K562 (cell line): ENCODE measurements around the gene TFAM. TPM values are rescaled to one million over a fixed set of nuclear protein-coding genes. Genes with fewer than 3 reads are reported as not detected.

Source experiments
- ATAC-seq: fragments of 200-7000 bp; cut with Tn5 transposase; 3 replicates; pipeline ENCODE4 v1.9.1; 2020; ENCODE audit warnings: moderate library complexity
- Bru-seq: library from RNA; stranded (reverse); fragments of 400-500 nt; gene quantifications from one replicate; lab custom pipeline; 2021; lab: Mats Ljungman, UMichigan
- BruChase-seq, 2 experiments: library from RNA; stranded (reverse); fragments of 400-500 nt; gene quantifications; one replicate each; lab custom pipeline; 2021; lab: Mats Ljungman, UMichigan
- BruUV-seq: library from RNA; stranded (reverse); fragments of 400-500 nt; replicated peaks from 2 replicates; lab custom pipeline; 2021; lab: Mats Ljungman, UMichigan
- CTCF ChIA-PET: fragments of 300-600 bp; formaldehyde crosslinking; extraction: SDS; loops from one replicate; lab custom pipeline; 2021; ENCODE audit warnings: low intra/inter-chr PET ratio; lab: Yijun Ruan, JAX
- POLR2A ChIA-PET: fragments of 300-600, 350-650 bp; sonication (Branson Sonifier 250); formaldehyde crosslinking; extraction: SDS; loops from one replicate; lab custom pipeline; 2021; ENCODE audit warnings: antibody characterized with exemption, inconsistent platforms; lab: Yijun Ruan, JAX
- DNase-seq, 4 experiments: peaks; one replicate each; pipeline versions ENCODE4 v3.0.0 to v3.0.0-alpha.2; 2011 to 2018; ENCODE audit warnings: low spot score in 3 of 4, mixed read lengths in 3 of 4; ENCODE audit errors: extremely low read depth in 1 of 4
- FAIRE-seq: peaks from 2 replicates; lab custom pipeline; 2011; peaks lifted over from hg19 to GRCh38; lab: Jason Lieb, UNC
- H2AFZ ChIP-seq: 2 replicates; pipeline ENCODE4 v1.6.0; 2011; ENCODE audit warnings: low read depth, low read length, control low read depth, inconsistent platforms
- H3K27ac ChIP-seq: fragments of 200-600 bp; 3 replicates; pipeline ENCODE4 v1.8.0; 2011; ENCODE audit warnings: low read depth, mild to moderate bottlenecking, control low read depth, inconsistent platforms, low read length, moderate library complexity, mixed read lengths; ENCODE audit errors: extremely low read depth
- H3K27me3 ChIP-seq, 2 experiments: fragments of 300-600 bp in 1 of 2; 2 replicates in 1 of 2; 3 replicates in 1 of 2; pipeline versions ENCODE4 v1.6.0 to v1.8.0; 2011; ENCODE audit warnings: inconsistent platforms in 2 of 2, low read length in 2 of 2, mild to moderate bottlenecking in 1 of 2, mixed read lengths in 1 of 2, moderate library complexity in 1 of 2; ENCODE audit not compliant: control insufficient read depth in 2 of 2, insufficient read depth in 2 of 2
- H3K36me3 ChIP-seq: fragments of 300-600 bp; 3 replicates; pipeline ENCODE4 v1.8.0; 2011; ENCODE audit warnings: mild to moderate bottlenecking, low read length, inconsistent platforms; ENCODE audit not compliant: control insufficient read depth, insufficient read depth
- H3K4me1 ChIP-seq, 2 experiments: fragments of 200-600 bp in 1 of 2; replicated peaks in 1 of 2; 2 replicates in 1 of 2; 3 replicates in 1 of 2; pipeline versions ENCODE4 v1.5.1 to v1.8.0; 2011; ENCODE audit warnings: inconsistent platforms in 2 of 2, low read length in 2 of 2, mild to moderate bottlenecking in 1 of 2, mixed read lengths in 1 of 2, moderate library complexity in 1 of 2; ENCODE audit not compliant: control insufficient read depth in 2 of 2, insufficient read depth in 2 of 2
- H3K4me2 ChIP-seq: 2 replicates; pipeline ENCODE4 v1.6.1; 2011; ENCODE audit warnings: low read length, control low read depth, inconsistent platforms, mixed read lengths; ENCODE audit not compliant: insufficient read depth
- H3K4me3 ChIP-seq: fragments of 200-600 bp; sonication (generic), shearing (Covaris generic); 2 replicates; pipeline ENCODE4 v1.5.1; 2016; ENCODE audit warnings: control low read depth, inconsistent platforms
- H3K79me2 ChIP-seq: fragments of 200-600 bp; 3 replicates; pipeline ENCODE4 v1.8.0; 2011; ENCODE audit warnings: low read length, inconsistent platforms; ENCODE audit not compliant: control insufficient read depth, insufficient read depth
- H3K9ac ChIP-seq, 2 experiments: 2 replicates each; pipeline versions ENCODE4 v1.6.0 to v1.6.1; 2011; ENCODE audit warnings: low read depth in 2 of 2, low read length in 2 of 2, control low read depth in 1 of 2, inconsistent platforms in 1 of 2, mild to moderate bottlenecking in 1 of 2, mixed read lengths in 1 of 2; ENCODE audit not compliant: insufficient read depth in 1 of 2
- H3K9me1 ChIP-seq: one replicate; pipeline ENCODE4 v1.6.0; 2011; ENCODE audit warnings: inconsistent platforms, mild to moderate bottlenecking, low read length, moderate library complexity; ENCODE audit not compliant: control insufficient read depth, insufficient read depth
- H3K9me3 ChIP-seq: replicated peaks from 2 replicates; pipeline ENCODE4 v1.5.1; 2011; ENCODE audit warnings: low read depth, low read length, inconsistent platforms; ENCODE audit not compliant: control insufficient read depth, insufficient read depth
- H4K20me1 ChIP-seq: replicated peaks from 2 replicates; pipeline ENCODE4 v1.6.1; 2011; ENCODE audit warnings: low read length, inconsistent platforms, mixed read lengths; ENCODE audit not compliant: control insufficient read depth, insufficient read depth
- CBFB ChIP-seq: sonication (generic); formaldehyde crosslinking; IDR thresholded peaks from 2 replicates; pipeline ENCODE4 v1.4.0; 2020; ENCODE audit warnings: mild to moderate bottlenecking, missing genetic modification reagents
- CXXC5 ChIP-seq: fragments of 250-450 bp; sonication (Bioruptor Pico); IDR thresholded peaks from 2 replicates; pipeline ENCODE4 v1.8.0; 2022; ENCODE audit warnings: inconsistent platforms, mild to moderate bottlenecking, moderate library complexity
- E2F6 ChIP-seq, 2 experiments: IDR thresholded peaks; 2 replicates each; pipeline ENCODE4 v1.6.1; 2011; ENCODE audit warnings: borderline replicate concordance in 1 of 2, control low read depth in 1 of 2, low read depth in 1 of 2, low read length in 1 of 2, mild to moderate bottlenecking in 1 of 2, mixed read lengths in 1 of 2, moderate library complexity in 1 of 2; ENCODE audit not compliant: insufficient read depth in 1 of 2, insufficient read length in 1 of 2, poor library complexity in 1 of 2, severe bottlenecking in 1 of 2; ENCODE audit errors: extremely low read depth in 1 of 2
- KDM5B ChIP-seq: fragments of 200-600 bp; sonication (generic); IDR thresholded peaks from 2 replicates; pipeline ENCODE4 v1.6.1; 2012; ENCODE audit warnings: low read depth, mild to moderate bottlenecking, moderate library complexity, low read length, control low read depth, inconsistent platforms; ENCODE audit not compliant: insufficient replicate concordance
- LARP7 ChIP-seq: fragments of 450-650 bp; IDR thresholded peaks from 2 replicates; pipeline ENCODE4 v1.6.1; 2016
- MITF ChIP-seq: IDR thresholded peaks from 2 replicates; pipeline ENCODE4 v1.6.1; 2014; ENCODE audit warnings: antibody characterized with exemption
- MTA1 ChIP-seq: fragments of 450-650 bp; IDR thresholded peaks from 2 replicates; pipeline ENCODE4 v1.6.1; 2017; ENCODE audit warnings: borderline replicate concordance
- NFXL1 ChIP-seq: fragments of 450-650 bp; formaldehyde crosslinking; IDR thresholded peaks from 2 replicates; pipeline ENCODE4 v1.4.0; 2021; ENCODE audit warnings: mild to moderate bottlenecking
- RB1 ChIP-seq: fragments of 450-650 bp; IDR thresholded peaks from 2 replicates; pipeline ENCODE4 v1.6.1; 2017; ENCODE audit warnings: low read depth, mild to moderate bottlenecking
- SRSF3 ChIP-seq: fragments of 200-400 bp; formaldehyde crosslinking; IDR thresholded peaks from 2 replicates; pipeline ENCODE4 v1.6.1; 2016; ENCODE audit warnings: mild to moderate bottlenecking, low read length, moderate library complexity; ENCODE audit not compliant: insufficient read depth
- ZBTB7A ChIP-seq: IDR thresholded peaks from 2 replicates; pipeline ENCODE4 v1.6.1; 2011; ENCODE audit warnings: low read depth, mild to moderate bottlenecking, low read length, moderate library complexity, borderline replicate concordance; ENCODE audit not compliant: control insufficient read depth
- ZNF507 ChIP-seq: conservative IDR thresholded peaks from 2 replicates; pipeline ENCODE4 v1.6.1; 2017; ENCODE audit warnings: missing genetic modification characterization, missing compliant biosample characterization
- WGBS: fragments of 100-300 bp; shearing (Covaris generic); methylation state at CpG from one replicate; pipeline ENCODE4 v1.1.6; 2016; ENCODE audit warnings: low coverage, mixed read lengths; ENCODE audit not compliant: insufficient coverage; ENCODE audit errors: missing lambda C conversion rate; 5-methylcytosine and 5-hydroxymethylcytosine counted together
- in situ Hi-C: fragments of 300-500 bp; cut with MboI; formaldehyde crosslinking; loops from 4 replicates; pipeline ENCODE4 v1.15.0; 2018; ENCODE audit warnings: inconsistent platforms, mixed read lengths
- intact Hi-C: fragments of 100-400 bp; cut with micrococcal nuclease; formaldehyde crosslinking; loops from 2 replicates; pipeline ENCODE4 v1.14.2; 2022
- long read RNA-seq, 3 experiments: library from polyadenylated mRNA in 2 of 3; library from RNA in 1 of 3; unstranded in 2 of 3; stranded (forward) in 1 of 3; transcript quantifications; one replicate each; pipeline ENCODE4 v2.0.0, GENCODE V29; 2019 to 2022
- polyA minus RNA-seq, 3 experiments: library from RNA; depleted of rRNA, polyadenylated mRNA; stranded (reverse); fragments of >200 nt; gene quantifications; 2 replicates each; pipeline ENCODE4 v1.2.3, GENCODE V29; 2011
- polyA plus RNA-seq, 8 experiments: library from polyadenylated mRNA; depleted of rRNA in 4 of 8; stranded (reverse) in 5 of 8; unstranded in 3 of 8; fragments of >200 nt; fragmentation: Nextera tagmentation in 2 of 8; fragmentation: Illumina TruSeq in 1 of 8; extraction: Ambion mirVana in 2 of 8; extraction: Trizol in 1 of 8; gene quantifications; 2 replicates each; pipeline versions ENCODE4 v1.2.1 to v1.2.3, GENCODE V29; 2011 to 2014; ENCODE audit warnings: inconsistent platforms in 1 of 8, missing spikeins in 1 of 8
- total RNA-seq, 7 experiments: library from RNA; depleted of rRNA in 6 of 7; stranded (reverse); fragments of >200 nt in 6 of 7; fragmentation: Illumina TruSeq in 2 of 7; extraction: Trizol in 2 of 7; gene quantifications; 2 replicates each; pipeline versions ENCODE4 v1.2.1 to v1.2.3, GENCODE V29; 2011 to 2021; ENCODE audit warnings: low replicate concordance in 1 of 7

The TFAM gene
- 18.0 and 30.5 TPM in 2 replicates for total RNA-seq (2011; cell fraction: chromatin; rRNA removed; ENCODE audit: low replicate concordance)
- 27.0 and 32.6 TPM in 2 replicates for total RNA-seq (2011; cell fraction: nucleolus; rRNA removed)
- total RNA-seq (2011; cell fraction: nucleoplasm; rRNA removed): 20.5 and 25.3 TPM in 2 replicates
- total RNA-seq (2014; rRNA removed): 130 and 174 TPM in 2 replicates
- 170 and 211 TPM in 2 replicates for total RNA-seq (2014; rRNA removed; fragmentation: Illumina TruSeq; extraction: Trizol)
- total RNA-seq (2015; rRNA removed; fragmentation: Illumina TruSeq; extraction: Trizol): 153 and 155 TPM in 2 replicates
- 161 and 163 TPM in 2 replicates for total RNA-seq (2021)
- 53.7 and 74.3 TPM in 2 replicates for polyA plus RNA-seq (2011; rRNA removed)
- polyA plus RNA-seq (2011; cell fraction: cytosol; rRNA removed): 42.4 and 46.0 TPM in 2 replicates
- polyA plus RNA-seq (2011; cell fraction: nucleus; rRNA removed): 27.2 and 35.3 TPM in 2 replicates
- polyA plus RNA-seq (2012): 78.0 and 146 TPM in 2 replicates
- polyA plus RNA-seq (2014; fragmentation: Illumina TruSeq; extraction: Trizol): 139 and 142 TPM in 2 replicates
- 100 to 1,000 TPM; 175 to 227 TPM for polyA plus RNA-seq (2014; fragmentation: Nextera tagmentation; extraction: Ambion mirVana)
- 100 and 105 TPM in 2 replicates for polyA plus RNA-seq (2014; rRNA removed)
- 33.7 and 48.0 TPM in 2 replicates for polyA minus RNA-seq (2011; rRNA and poly(A)+ RNA removed)
- 38.7 and 46.1 TPM in 2 replicates for polyA minus RNA-seq (2011; cell fraction: cytosol; rRNA and poly(A)+ RNA removed)
- 24.5 and 33.1 TPM in 2 replicates for polyA minus RNA-seq (2011; cell fraction: nucleus; rRNA and poly(A)+ RNA removed)
- percentile 97 among the genes with signal in this experiment for Bru-seq, nascent RNA
- BruChase-seq, experiment 1, labeled RNA remaining after a 2-hour chase: percentile 97 among the genes with signal in this experiment
- percentile 98 among the genes with signal in this experiment for BruChase-seq, experiment 2, labeled RNA remaining after a 6-hour chase
- long read RNA-seq, experiment 1, full-length matches to known transcripts: 253 of 335 reads
- long read RNA-seq, experiment 1, partial matches to known transcripts: 40 of 335 reads
- long read RNA-seq, experiment 1, other reads (novel, unspliced or antisense): 42 of 335 reads
- long read RNA-seq, experiment 2, full-length matches to known transcripts: 54 of 134 reads
- long read RNA-seq, experiment 2, partial matches to known transcripts: 70 of 134 reads
- long read RNA-seq, experiment 2, other reads (novel, unspliced or antisense): 10 of 134 reads
- long read RNA-seq, experiment 3, full-length matches to known transcripts: 47 of 114 reads
- long read RNA-seq, experiment 3, partial matches to known transcripts: 61 of 114 reads
- long read RNA-seq, experiment 3, other reads (novel, unspliced or antisense): 6 of 114 reads

GRCh38 chr10:58384999-58385783, at the start of gene TFAM:
TSS of gene TFAM (plus strand) at chr10:58385410. CDS start at chr10:58385548, 138 bp downstream.
- FAIRE-seq: peak; percentile 74
- TF ChIP-seq E2F6 (IDR thresholded peaks at IDR 0.05; ENCODE audit: borderline replicate concordance in 1 of 2, extremely low read depth in 1 of 2, insufficient read depth in 1 of 2, insufficient read length in 1 of 2, low read depth in 1 of 2, low read length in 1 of 2, poor library complexity in 1 of 2, severe bottlenecking in 1 of 2) (peak; percentile 50 to 64), SRSF3 (no peak), NFXL1 (CRISPR knock-in tag) (no peak), ZBTB7A (peak; percentile 93; the same call in 1 of the 2 replicates), MTA1 (no peak), RB1 (peak; percentile 74), ZNF507 (tag) (no peak), CBFB (CRISPR knock-in tag) (peak; percentile 98), KDM5B (peak; percentile 97), MITF (0 out of 2 replicates have a peak, but pooled peaks have one; percentile 41), LARP7 (no peak), CXXC5 (CRISPR knock-in tag) (peak; percentile 88)

More at GRCh38 chr10:58384999-58385783, at the start of gene TFAM:
- Histone ChIP-seq H3K79me2 (peaks cover 58% of the 10 kb centered on the region), H3K4me3 (peak within 1 kb of the TSS; percentile 86), H3K9ac (peak within 1 kb of the TSS; percentile 87 to 100), H3K27ac (peak within 1 kb of the TSS; percentile 85), H4K20me1 (no peaks in the 10 kb centered on the region; the same call in 1 of the 2 replicates), H3K4me2 (peak within 1 kb of the TSS; percentile 94), H3K9me3 (no peaks in the 10 kb centered on the region), H3K36me3 (peaks cover 39% of the 10 kb centered on the region), H3K27me3 (no peaks in the 10 kb centered on the region), H2AFZ (peak within 1 kb of the TSS; percentile 93), H3K4me1 (peaks cover 11 to 18% of the 10 kb centered on the region in 2 experiments), H3K9me1 (no peaks in the 10 kb centered on the region)
- CTCF ChIA-PET: interaction anchor here (1.1 to 2.1 kb wide), 3 partner anchors 85 to 207 kb away, joined by 5 to 10 read pairs (median 6); no protein-coding TSS in a partner anchor
- in situ Hi-C loops: loop anchor here (10.0 kb wide), 1 partner anchor 200 kb away; no protein-coding TSS in a partner anchor
- WGBS: under 1% methylated on average over 61 of the region's 65 CpGs
- peak; percentile 96 to 98 (median 97) for DNase-seq
- intact Hi-C loops: loop anchor here (1.0 to 5.0 kb wide), 4 partner anchors 50 to 208 kb away; partner anchors contain the start of gene UBE2D1
- no TSS peak for BruUV-seq
- POLR2A ChIA-PET: interaction anchor here (0.7 to 3.6 kb wide), 10 partner anchors 10 to 140 kb away, joined by 3 to 22 read pairs (median 6); partner anchors contain the start of gene UBE2D1
- peak; percentile 95 for ATAC-seq
